HG03558 (cell line): Measurements from ENCODE around the gene RAC3.

Experiments
- ATAC-seq: cut with Tn5 transposase; IDR thresholded peaks from one replicate; pipeline ENCODE4 v1.9.1; 2021; ENCODE audit warnings: moderate number of reproducible peaks; ENCODE audit not compliant: unreplicated experiment; ENCODE audit errors: extremely low read depth

Gene RAC3

GRCh38 chr17:82053556-82054263 lies 22.2 kb downstream of the RAC3 start:
- no peak for ATAC-seq

GRCh38 chr17:82054351-82055022 lies 23.0 kb downstream of the RAC3 start:
- no peak for ATAC-seq

GRCh38 chr17:82055023-82055964 lies 23.8 kb downstream of the RAC3 start:
- ATAC-seq, result no peak

GRCh38 chr17:82055965-82056728 lies 24.7 kb downstream of the RAC3 start:
- ATAC-seq, result no peak

- no peak for ATAC-seq
Observed at GRCh38 chr17:82056729-82057621, 25.5 kb downstream of the RAC3 start.

GRCh38 chr17:82058230-82058854 lies 26.9 kb downstream of the RAC3 start:
- no peak for ATAC-seq

- ATAC-seq, result no peak
Observed at GRCh38 chr17:82058855-82059249, 27.4 kb downstream of the RAC3 start.

GRCh38 chr17:82059272-82060000 lies 28.0 kb downstream of the RAC3 start:
- no peak for ATAC-seq

- ATAC-seq, result no peak
Observed at GRCh38 chr17:82060001-82060380, 28.5 kb downstream of the RAC3 start.

- ATAC-seq, result no peak
Observed at GRCh38 chr17:82060614-82061013, 29.1 kb downstream of the RAC3 start.

- ATAC-seq, result no peak
Observed at GRCh38 chr17:82061047-82061925, 29.8 kb downstream of the RAC3 start.

GRCh38 chr17:82062076-82062983 lies 30.9 kb downstream of the RAC3 start:
- ATAC-seq, result no peak

- ATAC-seq, result no peak
Observed at GRCh38 chr17:82062984-82063368, 31.5 kb downstream of the RAC3 start.

- no peak for ATAC-seq
Observed at GRCh38 chr17:82063424-82064415, 32.2 kb downstream of the RAC3 start.
